Naive B cell (primary cell): Measurements from ENCODE around the gene TFR2. TPM values are rescaled to one million over a fixed set of nuclear protein-coding genes. Genes with fewer than 3 reads are reported as not detected.

Source experiments
- ATAC-seq, 2 donors: fragments of 150-1000 bp; cut with Tn5 transposase; 2 replicates each; pipeline ENCODE4 v1.10.0; 2021; ENCODE audit warnings: low read depth in 2 of 2, mild to moderate bottlenecking in 2 of 2, moderate library complexity in 2 of 2
- DNase-seq: peaks from one replicate; pipeline ENCODE4 v3.0.0; 2022
- H3K27ac Mint-ChIP-seq, 6 donors: one replicate each; pipeline ENCODE4 v1.8.0; 2020 to 2022; ENCODE audit warnings: mild to moderate bottlenecking in 6 of 6, mixed read lengths in 6 of 6, moderate library complexity in 5 of 6, inconsistent platforms in 2 of 6
- H3K27me3 Mint-ChIP-seq, 3 donors: one replicate each; pipeline ENCODE4 v1.8.0; 2021 to 2022; ENCODE audit warnings: mixed read lengths in 3 of 3, mild to moderate bottlenecking in 1 of 3
- H3K36me3 Mint-ChIP-seq, 2 donors: one replicate each; pipeline ENCODE4 v1.8.0; 2020 to 2022; ENCODE audit warnings: mixed read lengths in 2 of 2, inconsistent platforms in 1 of 2, mild to moderate bottlenecking in 1 of 2
- H3K4me1 Mint-ChIP-seq, 3 donors: one replicate each; pipeline ENCODE4 v1.8.0; 2020 to 2022; ENCODE audit warnings: mixed read lengths in 3 of 3, inconsistent platforms in 1 of 3, mild to moderate bottlenecking in 1 of 3, moderate library complexity in 1 of 3
- H3K4me3 Mint-ChIP-seq, 8 donors: one replicate each; pipeline ENCODE4 v1.8.0; 2020 to 2022; ENCODE audit warnings: mild to moderate bottlenecking in 8 of 8, mixed read lengths in 8 of 8, moderate library complexity in 8 of 8, inconsistent platforms in 2 of 8
- H3K9me3 Mint-ChIP-seq, 7 donors: one replicate each; pipeline ENCODE4 v1.8.0; 2020 to 2022; ENCODE audit warnings: mixed read lengths in 7 of 7, mild to moderate bottlenecking in 5 of 7, inconsistent platforms in 2 of 7, moderate library complexity in 1 of 7
- polyA plus RNA-seq, 6 donors: library from polyadenylated mRNA; unstranded; fragments of 300-500 nt; fragmentation: Illumina TruSeq; gene quantifications; one replicate each; pipeline ENCODE4 v1.2.3, GENCODE V29; 2021; ENCODE audit warnings: low read depth in 6 of 6

The TFR2 gene
- polyA plus RNA-seq, 6 donors from 2014 or later: 0.58 to 1.3 (median 0.65) TPM; not detected in 2

DNA sequence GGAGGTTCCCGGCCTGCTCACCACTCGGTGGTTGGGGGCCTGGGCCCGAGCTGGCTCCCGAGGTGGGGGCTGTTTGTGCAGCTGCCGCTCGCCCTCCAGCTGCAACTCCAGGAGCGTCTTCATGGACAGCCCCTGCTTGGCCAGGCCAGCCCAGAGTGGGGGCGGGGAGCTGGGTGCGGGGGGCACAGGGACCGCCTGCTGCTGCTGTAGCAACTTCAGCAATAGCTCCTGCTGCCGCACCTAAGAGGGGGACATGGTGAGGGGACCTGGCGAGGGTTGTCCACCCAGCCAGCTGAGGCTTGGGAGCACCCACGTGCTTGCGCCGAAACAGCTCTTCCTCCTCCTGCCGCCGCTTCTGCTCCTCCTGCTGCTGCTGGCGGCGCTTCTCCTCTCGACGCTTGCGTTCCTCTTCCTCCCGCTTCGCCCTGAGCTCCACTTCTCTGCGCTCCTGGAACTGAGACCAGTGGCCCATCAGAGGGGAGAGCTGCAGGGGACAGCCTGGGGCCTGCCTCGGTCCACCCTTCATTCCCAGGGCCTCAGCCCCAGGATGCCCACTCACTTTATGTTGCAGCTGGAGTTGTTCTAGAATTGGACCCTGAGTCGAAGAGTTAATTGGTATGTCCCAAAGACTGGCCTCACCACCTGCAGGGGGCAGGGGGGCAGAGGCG lies 41.8 kb upstream of the TFR2 start:
- Mint-ChIP-seq H3K9me3 (no peaks in the 10 kb centered on the region), H3K27me3 (no peaks in the 10 kb centered on the region), H3K27ac (peak overlapping the region in 1 of 6 donors; percentile 69), H3K4me3 (no peak overlapping the region), H3K4me1 (peaks cover 4 to 12% (median 7%) of the 10 kb centered on the region in 3 donors), H3K36me3 (no peaks in the 10 kb centered on the region)
- ATAC-seq (no peak), DNase-seq (no peak)

DNA sequence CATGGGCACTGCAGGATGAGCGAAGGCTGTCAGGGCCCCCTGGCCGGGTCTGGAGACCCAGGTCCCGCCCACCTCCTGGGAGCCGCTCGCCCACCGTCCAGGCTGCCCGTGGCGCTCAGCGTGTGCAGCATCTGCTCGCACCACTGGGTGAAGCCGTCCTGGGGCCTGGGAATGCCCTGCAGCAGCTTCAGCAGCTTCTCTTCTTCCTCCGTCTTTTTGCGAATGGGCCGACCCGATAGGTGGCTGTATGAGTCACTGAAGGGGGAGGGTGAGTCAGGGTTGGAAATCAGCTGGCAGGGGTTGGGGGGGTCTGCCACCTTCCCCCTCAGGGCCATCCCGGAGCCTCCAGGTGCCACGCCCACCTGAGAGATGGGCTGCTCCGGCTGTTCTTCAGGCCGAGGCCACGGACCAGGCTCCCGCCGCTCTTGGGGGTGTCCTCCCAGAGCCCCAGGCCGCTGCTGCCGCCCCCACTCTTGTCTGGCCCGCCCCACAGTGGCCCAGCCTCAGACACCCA lies 40.9 kb upstream of the TFR2 start:
- DNase-seq (no peak), ATAC-seq (no peak)
- H3K27ac Mint-ChIP-seq: no peak overlapping the region
- H3K4me3 Mint-ChIP-seq: no peak overlapping the region
- H3K9me3 Mint-ChIP-seq: no peaks in the 10 kb centered on the region
- no peaks in the 10 kb centered on the region for H3K27me3 Mint-ChIP-seq
- H3K4me1 Mint-ChIP-seq: peaks cover 4 to 16% (median 10%) of the 10 kb centered on the region in 3 donors
- no peaks in the 10 kb centered on the region for H3K36me3 Mint-ChIP-seq

DNA sequence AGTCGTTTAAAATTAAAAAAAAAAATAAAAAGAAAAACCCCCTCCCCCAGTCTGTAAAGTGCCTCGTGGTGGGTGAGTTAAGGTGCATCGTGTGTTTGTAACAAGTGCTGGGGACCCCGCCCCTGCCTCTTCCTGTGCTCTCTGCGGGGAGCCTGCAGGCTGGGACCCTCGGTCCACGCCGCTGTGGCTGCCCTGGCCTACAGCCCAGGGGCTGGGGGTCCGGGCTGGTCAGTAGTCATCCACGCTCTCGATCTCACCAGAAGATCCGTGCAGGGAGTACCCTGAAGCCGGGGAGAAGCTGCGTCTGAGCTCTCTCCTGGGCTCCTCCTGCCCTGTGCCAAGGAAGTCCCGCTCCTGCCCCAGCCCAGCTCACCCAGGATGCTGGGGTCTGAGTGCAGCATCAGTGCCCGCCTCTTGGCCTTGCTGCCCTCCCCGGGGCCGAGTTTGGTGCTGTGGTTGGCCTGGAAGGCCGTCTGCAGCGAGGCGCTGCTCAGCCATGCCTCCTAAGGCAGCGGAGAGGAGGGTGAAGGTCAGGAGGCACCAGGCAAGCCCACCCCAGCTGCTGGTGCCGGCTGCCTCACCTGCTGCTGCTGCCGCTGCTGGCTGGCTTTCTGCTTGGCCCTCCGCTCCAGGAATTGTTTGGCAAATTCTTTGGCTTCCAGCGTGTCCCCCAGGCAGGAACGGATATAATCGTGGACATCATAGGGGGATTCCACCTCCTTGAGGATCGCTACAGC lies 40.3 kb upstream of the TFR2 start:
- DNase-seq (no peak), ATAC-seq (no peak)
- H3K27ac Mint-ChIP-seq: peak overlapping the region in 1 of 6 donors; percentile 32
- H3K27me3 Mint-ChIP-seq: no peaks in the 10 kb centered on the region
- H3K9me3 Mint-ChIP-seq: no peaks in the 10 kb centered on the region
- H3K4me3 Mint-ChIP-seq: no peak overlapping the region
- no peaks in the 10 kb centered on the region for H3K36me3 Mint-ChIP-seq
- H3K4me1 Mint-ChIP-seq: peaks cover 8 to 13% (median 12%) of the 10 kb centered on the region in 3 donors

DNA sequence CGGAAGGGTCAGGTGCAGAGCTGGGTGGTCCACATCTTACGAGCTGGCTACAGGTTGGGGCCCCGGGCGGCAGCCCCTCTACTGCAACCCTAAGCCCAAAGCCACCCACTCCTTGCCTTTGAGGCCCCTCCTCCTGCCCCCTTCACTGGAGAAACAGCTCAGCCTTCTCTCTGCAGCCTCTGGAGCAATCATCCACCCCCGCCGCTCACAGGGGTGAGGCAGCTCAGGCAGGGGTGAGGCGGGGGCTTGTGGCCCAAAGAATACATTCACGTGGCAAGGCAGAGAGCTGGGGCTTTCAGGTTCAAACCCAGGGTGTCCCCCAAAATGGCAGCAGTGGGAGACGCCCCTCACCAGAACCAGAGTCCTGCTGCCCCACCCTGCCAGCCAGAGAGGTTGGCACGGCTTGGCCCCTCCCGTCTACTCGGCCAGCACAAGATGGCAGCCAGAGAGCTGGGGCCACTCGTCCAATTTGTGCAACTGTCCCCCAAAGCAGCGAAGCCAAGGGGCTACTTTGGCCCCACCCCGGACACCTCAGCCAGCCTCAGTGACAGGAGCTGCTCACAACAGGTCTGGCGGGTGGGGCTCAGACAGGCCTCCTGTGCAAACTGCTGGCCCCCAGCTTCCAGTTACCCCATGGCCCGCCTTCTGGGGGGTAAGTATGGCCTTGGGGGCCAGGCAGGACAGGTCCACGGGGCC lies 39.4 kb upstream of the TFR2 start:
- DNase-seq (no peak), ATAC-seq (no peak)
- Mint-ChIP-seq H3K9me3 (no peaks in the 10 kb centered on the region), H3K4me3 (no peak overlapping the region), H3K36me3 (no peaks in the 10 kb centered on the region), H3K27me3 (no peaks in the 10 kb centered on the region), H3K27ac (peak overlapping the region in 4 of 6 donors; percentile 57 to 80 (median 70)), H3K4me1 (peaks cover 12 to 18% (median 16%) of the 10 kb centered on the region in 3 donors)

DNA sequence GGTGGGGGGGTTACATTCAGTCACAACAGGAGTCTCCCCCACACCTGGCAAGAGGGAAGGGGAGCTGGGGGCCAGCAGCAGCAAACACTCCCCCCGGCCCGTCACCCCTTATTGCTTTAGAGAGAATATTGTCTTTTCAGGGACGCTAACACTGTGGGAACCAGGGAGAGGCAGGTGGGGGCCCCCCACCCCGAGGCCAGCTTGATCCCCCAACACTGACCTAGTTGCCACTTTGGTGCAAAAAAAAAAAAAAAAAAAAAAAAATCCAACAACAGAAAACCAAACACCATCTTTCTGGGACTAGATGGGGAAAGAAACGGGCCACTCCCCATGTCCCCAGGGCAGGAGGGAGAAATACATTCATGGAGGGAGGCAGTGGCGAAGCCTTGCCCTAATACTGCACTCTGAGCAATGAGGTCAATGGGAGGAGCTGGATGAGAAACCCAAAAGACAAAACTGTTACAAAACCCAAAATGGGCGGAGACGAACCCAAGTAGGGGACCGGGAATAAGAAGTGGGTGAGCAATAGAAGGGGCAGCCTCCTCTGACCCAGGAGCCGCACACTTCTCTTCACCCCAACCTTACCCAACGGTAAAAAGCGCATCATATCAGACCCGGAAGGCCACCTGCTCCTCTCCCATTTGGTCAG lies 38.7 kb upstream of the TFR2 start:
- no peak overlapping the region for H3K4me3 Mint-ChIP-seq
- no peaks in the 10 kb centered on the region for H3K9me3 Mint-ChIP-seq
- peak overlapping the region in 4 of 6 donors; percentile 57 to 82 (median 76) for H3K27ac Mint-ChIP-seq
- no peaks in the 10 kb centered on the region for H3K36me3 Mint-ChIP-seq
- peaks cover 12 to 18% (median 16%) of the 10 kb centered on the region in 3 donors for H3K4me1 Mint-ChIP-seq
- ATAC-seq: no peak
- DNase-seq: no peak
- H3K27me3 Mint-ChIP-seq: no peaks in the 10 kb centered on the region

DNA sequence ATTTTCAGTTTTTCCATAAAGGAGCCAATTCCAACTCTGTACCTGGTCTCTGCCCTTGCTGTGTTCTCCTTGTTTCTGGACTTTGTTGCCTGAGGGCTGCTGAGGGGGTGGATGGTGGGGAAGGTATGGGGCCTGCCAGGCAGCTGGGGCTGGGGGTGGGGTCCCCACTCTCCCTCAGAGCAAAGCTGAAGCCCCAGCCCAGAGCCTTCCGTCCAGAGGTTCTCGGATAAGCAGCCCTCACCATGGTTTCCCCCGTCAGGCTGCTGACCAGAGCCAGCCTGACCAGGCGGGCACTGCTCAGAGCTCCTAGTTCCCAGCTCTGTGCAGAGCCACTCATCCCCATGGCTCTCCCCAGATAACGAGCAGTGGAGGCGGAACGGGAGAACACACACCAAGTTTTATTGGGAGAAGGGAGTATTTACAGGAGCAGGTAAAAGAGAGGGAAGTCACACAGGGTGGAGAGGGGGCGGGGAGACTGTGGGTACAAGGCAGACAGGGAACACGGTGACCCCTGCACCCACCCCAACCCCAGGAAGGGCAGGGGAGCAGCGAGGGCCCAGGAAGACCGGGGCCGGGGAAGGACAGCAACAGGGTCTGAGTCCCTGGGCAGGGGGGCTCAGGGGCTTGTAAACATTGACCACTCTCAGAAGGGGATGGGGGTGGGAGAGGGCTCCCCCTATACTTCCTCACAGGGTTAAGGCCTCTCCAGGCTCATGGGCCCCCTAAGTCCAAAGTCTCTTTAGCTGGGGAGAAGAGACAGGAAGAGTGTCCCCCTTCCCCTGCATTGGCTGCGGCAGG lies 38.0 kb upstream of the TFR2 start:
- peak overlapping the region in 3 of 6 donors; percentile 47 to 89 (median 57) for H3K27ac Mint-ChIP-seq
- ATAC-seq: no peak
- no peak for DNase-seq
- H3K27me3 Mint-ChIP-seq: no peaks in the 10 kb centered on the region
- H3K4me3 Mint-ChIP-seq: no peak overlapping the region
- H3K9me3 Mint-ChIP-seq: no peaks in the 10 kb centered on the region
- no peaks in the 10 kb centered on the region for H3K36me3 Mint-ChIP-seq
- H3K4me1 Mint-ChIP-seq: peaks cover 12 to 23% (median 19%) of the 10 kb centered on the region in 3 donors

DNA sequence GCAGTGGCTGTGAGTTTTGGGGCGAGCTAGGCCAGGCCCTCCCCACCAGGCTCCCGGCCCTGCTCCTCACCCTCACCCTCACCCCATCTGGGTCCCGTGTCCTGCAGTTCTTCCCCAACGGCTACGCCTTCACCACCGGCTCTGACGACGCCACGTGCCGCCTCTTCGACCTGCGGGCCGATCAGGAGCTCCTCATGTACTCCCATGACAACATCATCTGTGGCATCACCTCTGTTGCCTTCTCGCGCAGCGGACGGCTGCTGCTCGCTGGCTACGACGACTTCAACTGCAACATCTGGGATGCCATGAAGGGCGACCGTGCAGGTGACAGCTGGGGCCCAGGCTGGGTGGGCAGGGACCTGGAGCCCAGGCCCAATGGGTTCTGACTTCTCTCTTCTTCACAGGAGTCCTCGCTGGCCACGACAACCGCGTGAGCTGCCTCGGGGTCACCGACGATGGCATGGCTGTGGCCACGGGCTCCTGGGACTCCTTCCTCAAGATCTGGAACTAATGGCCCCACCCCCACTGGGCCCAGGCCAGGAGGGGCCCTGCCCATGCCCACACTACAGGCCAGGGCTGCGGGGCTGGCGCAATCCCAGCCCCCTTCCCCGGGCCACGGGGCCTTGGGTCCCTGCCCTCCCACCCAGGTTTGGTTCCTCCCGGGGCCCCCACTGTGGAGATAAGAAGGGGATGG lies 37.1 kb upstream of the TFR2 start:
- Mint-ChIP-seq H3K4me1 (peaks cover 12 to 28% (median 19%) of the 10 kb centered on the region in 3 donors), H3K27me3 (no peaks in the 10 kb centered on the region), H3K4me3 (peak overlapping the region in 2 of 8 donors; percentile 25 to 47), H3K9me3 (no peaks in the 10 kb centered on the region), H3K27ac (peak overlapping the region in 5 of 6 donors; percentile 49 to 87 (median 76)), H3K36me3 (no peaks in the 10 kb centered on the region)
- DNase-seq (no peak), ATAC-seq (no peak)

DNA sequence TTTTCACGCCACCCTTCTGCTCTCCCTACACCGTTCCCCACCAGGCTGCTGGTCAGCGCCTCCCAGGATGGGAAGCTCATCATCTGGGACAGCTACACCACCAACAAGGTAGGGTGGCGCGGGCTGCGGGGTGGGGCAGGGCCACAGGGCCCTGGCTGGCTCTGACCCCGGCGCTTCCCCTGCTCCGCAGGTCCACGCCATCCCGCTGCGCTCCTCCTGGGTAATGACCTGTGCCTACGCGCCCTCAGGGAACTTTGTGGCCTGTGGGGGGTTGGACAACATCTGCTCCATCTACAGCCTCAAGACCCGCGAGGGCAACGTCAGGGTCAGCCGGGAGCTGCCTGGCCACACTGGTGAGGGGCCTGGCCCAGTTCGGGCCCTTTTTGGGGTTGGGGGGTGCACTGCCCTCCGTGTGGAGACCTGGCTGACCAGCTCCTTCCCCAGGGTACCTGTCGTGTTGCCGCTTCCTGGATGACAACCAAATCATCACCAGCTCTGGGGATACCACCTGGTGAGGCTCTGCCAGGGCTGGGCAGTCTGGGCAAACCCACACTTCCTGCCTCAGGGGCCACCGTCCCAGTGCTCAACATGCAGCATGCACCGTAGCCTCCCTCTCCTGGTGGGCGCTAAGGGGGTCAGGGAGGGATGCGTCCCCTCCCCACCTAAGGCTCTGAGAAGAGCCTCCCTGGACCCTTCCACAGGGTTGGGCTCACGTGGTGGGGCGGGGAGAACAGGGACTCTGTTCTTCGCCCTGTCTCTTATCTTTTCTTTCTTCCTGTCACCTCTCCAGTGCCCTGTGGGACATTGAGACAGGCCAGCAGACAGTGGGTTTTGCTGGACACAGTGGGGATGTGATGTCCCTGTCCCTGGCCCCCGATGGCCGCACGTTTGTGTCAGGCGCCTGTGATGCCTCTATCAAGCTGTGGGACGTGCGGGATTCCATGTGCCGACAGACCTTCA lies 36.2 kb upstream of the TFR2 start:
- Mint-ChIP-seq H3K9me3 (no peaks in the 10 kb centered on the region), H3K27me3 (no peaks in the 10 kb centered on the region), H3K4me3 (peak overlapping the region in 3 of 8 donors; percentile 12 to 92 (median 72)), H3K4me1 (peaks cover 16 to 34% (median 19%) of the 10 kb centered on the region in 3 donors), H3K36me3 (no peaks in the 10 kb centered on the region), H3K27ac (peak overlapping the region in 4 of 6 donors; percentile 38 to 95 (median 89))
- no peak for DNase-seq
- ATAC-seq: no peak

DNA sequence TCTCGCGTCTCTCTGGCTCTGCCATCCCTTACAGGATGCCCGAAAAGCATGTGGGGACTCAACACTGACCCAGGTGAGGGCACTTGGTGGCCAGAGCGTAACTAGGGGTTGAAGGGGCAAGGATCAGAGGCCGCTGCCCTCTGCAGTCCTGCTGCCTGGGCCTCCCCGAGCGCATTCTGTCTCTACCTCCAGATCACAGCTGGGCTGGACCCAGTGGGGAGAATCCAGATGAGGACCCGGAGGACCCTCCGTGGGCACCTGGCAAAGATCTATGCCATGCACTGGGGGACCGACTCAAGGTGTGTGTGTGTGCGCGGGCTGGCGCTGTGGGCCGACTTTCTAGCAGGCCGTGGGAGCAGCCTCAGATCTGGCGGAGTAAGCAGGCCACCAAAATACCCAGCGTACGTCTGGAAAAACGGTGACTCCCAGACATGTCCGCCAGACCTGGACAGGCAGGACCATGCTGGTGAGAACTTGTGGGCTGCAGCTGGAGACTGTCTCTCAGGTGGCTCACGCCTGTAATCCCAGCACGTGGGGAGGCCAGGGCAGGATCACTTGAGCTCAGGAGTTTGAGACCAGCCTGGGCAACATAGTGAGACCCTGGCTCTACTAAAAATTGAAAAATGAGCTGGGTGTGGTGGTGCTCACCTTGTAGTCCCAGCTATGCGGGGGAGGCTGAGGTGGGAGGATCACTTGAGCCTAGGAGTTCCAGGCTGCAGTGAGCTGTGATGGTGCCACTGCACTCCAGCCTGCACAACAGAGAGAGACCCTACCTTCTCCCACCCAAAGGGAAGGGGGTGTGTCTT lies 35.4 kb upstream of the TFR2 start:
- Mint-ChIP-seq H3K36me3 (no peaks in the 10 kb centered on the region), H3K27me3 (no peaks in the 10 kb centered on the region), H3K9me3 (no peaks in the 10 kb centered on the region), H3K4me3 (peak overlapping the region; percentile 57 to 92 (median 80)), H3K4me1 (peaks cover 19 to 34% (median 19%) of the 10 kb centered on the region in 3 donors), H3K27ac (peak overlapping the region; percentile 94 to 98 (median 96))
- ATAC-seq (no peak), DNase-seq (no peak)

DNA sequence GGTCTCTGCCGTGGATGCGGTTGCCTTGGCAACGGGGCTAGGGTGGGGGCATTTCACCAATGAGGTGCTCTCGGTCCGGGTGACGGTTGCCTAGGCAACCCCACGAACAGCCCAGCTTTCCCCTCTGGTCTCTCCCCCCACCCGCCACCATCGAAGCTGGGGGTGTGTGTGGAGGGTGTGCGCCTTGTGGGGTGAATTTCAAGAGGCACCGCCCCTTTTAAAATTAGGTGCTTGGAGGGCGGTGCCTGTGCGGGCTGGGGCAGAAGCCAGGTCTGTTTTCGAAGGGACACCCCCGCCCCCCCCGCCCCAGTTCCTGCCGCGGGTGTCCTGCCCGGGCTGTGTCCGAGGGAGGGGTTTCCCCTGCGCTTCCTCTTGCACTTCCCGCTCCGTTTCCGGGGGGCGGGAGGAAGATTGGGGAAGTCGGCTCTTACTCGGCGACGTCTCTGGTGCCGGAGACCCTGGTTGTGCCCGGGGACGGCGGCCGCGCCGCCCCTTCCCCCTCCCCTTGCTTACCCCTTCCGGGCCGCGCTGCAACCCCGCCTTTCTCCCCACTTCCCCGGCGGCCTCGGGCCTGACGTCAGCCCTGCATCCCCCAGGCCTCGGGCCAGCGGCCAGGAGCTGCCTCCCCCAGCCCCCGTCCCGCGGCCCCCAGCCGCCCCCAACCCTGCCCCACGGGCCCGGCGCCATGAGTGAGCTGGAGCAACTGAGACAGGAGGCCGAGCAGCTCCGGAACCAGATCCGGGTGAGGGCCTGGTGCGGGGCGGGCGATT lies 34.4 kb upstream of the TFR2 start:
- ATAC-seq: peak; percentile 61 to 62
- Mint-ChIP-seq H3K9me3 (no peaks in the 10 kb centered on the region), H3K4me1 (peaks cover 19 to 34% (median 19%) of the 10 kb centered on the region in 3 donors), H3K4me3 (peak overlapping the region; percentile 83 to 94 (median 90)), H3K27ac (peak overlapping the region; percentile 70 to 98 (median 94)), H3K36me3 (no peaks in the 10 kb centered on the region), H3K27me3 (no peaks in the 10 kb centered on the region)
- DNase-seq: peak; percentile 93
